SH-SY5Y (cell line): ENCODE results near the gene SDSL.

Experiments used
- GATA2 ChIP-seq: IDR thresholded peaks from 2 replicates; pipeline ENCODE4 v1.6.1; 2011; ENCODE audit warnings: mild to moderate bottlenecking, low read depth, low read length
- GATA3 ChIP-seq: IDR thresholded peaks from 2 replicates; pipeline ENCODE4 v1.6.1; 2011; ENCODE audit warnings: low read depth, mild to moderate bottlenecking, low read length, moderate library complexity

- TF ChIP-seq GATA3, result no peak
- no peak for TF ChIP-seq GATA2
Observed at GRCh38 chr12:113436586-113436985, 14.4 kb downstream of the SDSL start.
